Measurements from ENCODE around the gene POTEJ. TPM values are rescaled to one million over a fixed set of nuclear protein-coding genes. Genes with fewer than 3 reads are reported as not detected.

POTEJ gene
- total RNA-seq = 0.16 and 0.63 TPM in 2 replicates

DNA sequence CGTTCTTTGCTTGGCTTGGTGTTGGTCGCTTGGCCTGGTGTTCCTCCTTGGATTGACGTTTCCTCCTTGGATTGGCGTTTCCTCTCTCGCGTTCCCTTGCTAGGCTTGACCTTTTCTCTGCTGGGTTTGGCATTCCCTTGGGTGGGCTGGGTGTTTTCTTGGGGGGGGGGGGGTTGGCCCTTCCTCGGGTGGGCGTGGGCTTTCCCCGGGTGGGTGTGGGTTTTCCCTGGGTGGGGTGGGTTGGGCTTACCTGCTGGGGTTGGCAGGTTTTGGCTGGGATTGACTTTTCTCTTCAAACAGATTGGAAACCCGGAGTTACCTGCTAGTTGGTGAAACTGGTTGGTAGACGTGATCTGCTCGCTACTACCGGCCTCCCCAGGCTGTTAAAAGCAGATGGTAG, at the start of gene POTEJ:
Gene POTEJ, plus strand, starts transcription at position 301 of the 400 bp plus-strand sequence. Its CDS starts 93 bp downstream, at position 394.

DNA sequence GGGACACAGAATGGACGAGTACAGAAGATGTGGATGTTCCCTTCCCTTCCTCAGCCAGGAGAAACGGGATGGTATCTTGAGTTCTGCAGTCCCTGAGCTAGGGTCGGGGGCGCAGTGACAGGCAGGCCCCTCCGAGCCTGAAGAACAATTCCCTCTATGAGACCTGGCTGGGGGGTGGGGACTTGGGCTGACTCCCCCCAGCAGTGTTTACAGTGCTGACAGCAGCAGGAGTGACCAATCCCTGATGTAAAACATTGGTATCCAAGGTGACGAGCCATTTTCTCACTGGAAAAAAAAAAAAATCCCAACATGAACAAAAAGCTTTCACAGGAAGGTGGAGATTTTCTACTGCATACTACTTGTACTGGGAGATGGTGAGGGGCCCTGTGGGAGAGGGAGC, 11.8 kb upstream of the POTEJ start, which contains the start of gene CFC1:
Gene CFC1, minus strand, starts transcription at position 183 of the 400 bp plus-strand sequence. CDS start 288 bp downstream, outside the sequence.

Other genes starting within 250 kb of the POTEJ start
- 0.16 and 0.63 TPM in 2 replicates for gene POTEI, start 102.1 kb upstream of the POTEJ start, total RNA-seq
- gene CFC1B, start 90.2 kb upstream of the POTEJ start, total RNA-seq = not detected in 2 replicates
- gene CFC1, start 11.9 kb upstream of the POTEJ start, total RNA-seq = not detected in 2 replicates
- not detected in 2 replicates for gene GPR148, start 117.6 kb downstream of the POTEJ start, total RNA-seq
- not detected in 2 replicates for gene AMER3, start 144.1 kb downstream of the POTEJ start, total RNA-seq
- under 0.01 and 1.0 TPM in 2 replicates for gene ARHGEF4, start 225.5 kb downstream of the POTEJ start, total RNA-seq